OCI-LY1 (cell line): ENCODE results near the gene TMED6.
A peak's percentile ranks its signal among the peaks of the same experiment; 100 is the strongest.

Source experiments
- H2AFZ ChIP-seq: fragments of 200-600 bp; sonication (generic), shearing (Covaris generic); 2 replicates; pipeline ENCODE4 v1.6.0; 2014; ENCODE audit warnings: antibody characterized with exemption, mild to moderate bottlenecking, low read length
- H3F3A ChIP-seq: fragments of 200-600 bp; sonication (generic), shearing (Covaris generic); 2 replicates; pipeline ENCODE4 v1.6.0; 2014; ENCODE audit warnings: mild to moderate bottlenecking, antibody characterized with exemption, low read length, moderate library complexity; ENCODE audit not compliant: insufficient read depth
- H3K27ac ChIP-seq: fragments of 200-600 bp; sonication (generic); 2 replicates; pipeline ENCODE4 v1.5.1; 2014; ENCODE audit warnings: low read length, mixed run types, mild to moderate bottlenecking, low read depth; ENCODE audit not compliant: poor library complexity, severe bottlenecking
- H3K27me3 ChIP-seq: fragments of 200-600 bp; sonication (generic); 2 replicates; pipeline ENCODE4 v1.6.0; 2014; ENCODE audit warnings: antibody characterized with exemption, mild to moderate bottlenecking, low read length, moderate library complexity; ENCODE audit not compliant: insufficient read depth
- H3K36me3 ChIP-seq: fragments of 200-600 bp; sonication (generic); 2 replicates; pipeline ENCODE4 v1.6.1; 2014; ENCODE audit warnings: mild to moderate bottlenecking, antibody characterized with exemption, low read length, moderate library complexity, mixed read lengths; ENCODE audit not compliant: insufficient read depth
- H3K4me1 ChIP-seq: fragments of 200-600 bp; sonication (generic); 2 replicates; pipeline ENCODE4 v1.5.1; 2014; ENCODE audit warnings: mild to moderate bottlenecking, low read length, moderate library complexity; ENCODE audit not compliant: insufficient read depth, severe bottlenecking
- H3K4me2 ChIP-seq: fragments of 200-600 bp; sonication (generic), shearing (Covaris generic); 2 replicates; pipeline ENCODE4 v1.6.1; 2014; ENCODE audit warnings: low read length
- H3K4me3 ChIP-seq: fragments of 200-600 bp; sonication (generic); 2 replicates; pipeline ENCODE4 v1.5.1; 2014; ENCODE audit warnings: low read length, low read depth, mild to moderate bottlenecking, mixed read lengths; ENCODE audit not compliant: poor library complexity, severe bottlenecking
- H3K79me2 ChIP-seq: fragments of 200-600 bp; shearing (Covaris generic); 2 replicates; pipeline ENCODE4 v1.6.1; 2016; ENCODE audit warnings: mixed run types, low read length, mixed read lengths; ENCODE audit not compliant: insufficient read depth
- H3K9ac ChIP-seq: fragments of 200-600 bp; sonication (generic), shearing (Covaris generic); 2 replicates; pipeline ENCODE4 v1.6.1; 2014; ENCODE audit warnings: mild to moderate bottlenecking, low read length, mixed read lengths
- H3K9me2 ChIP-seq: fragments of 200-600 bp; sonication (generic), shearing (Covaris generic); 2 replicates; pipeline ENCODE4 v1.6.1; 2014; ENCODE audit warnings: low read depth, mild to moderate bottlenecking, low read length, mixed read lengths
- H3K9me3 ChIP-seq: fragments of 200-600 bp; shearing (Covaris generic); 2 replicates; pipeline ENCODE4 v1.6.1; 2014; ENCODE audit warnings: low read length, mixed read lengths
- H4K20me1 ChIP-seq: fragments of 200-600 bp; sonication (generic), shearing (Covaris generic); 2 replicates; pipeline ENCODE4 v1.6.0; 2016; ENCODE audit warnings: mild to moderate bottlenecking, low read length; ENCODE audit not compliant: insufficient read depth
- CTCF ChIP-seq: fragments of 200-600 bp; sonication (generic), shearing (Covaris generic); IDR thresholded peaks from 2 replicates; pipeline ENCODE4 v1.5.1; 2017; ENCODE audit warnings: mild to moderate bottlenecking, antibody characterized with exemption, low read length, moderate library complexity, mixed read lengths
- EZH2 ChIP-seq: fragments of 200-600 bp; sonication (generic), shearing (Covaris generic); IDR thresholded peaks from 2 replicates; pipeline ENCODE4 v1.8.0; 2017; ENCODE audit warnings: borderline replicate concordance, mixed run types, mild to moderate bottlenecking, antibody characterized with exemption, low read length, moderate library complexity, mixed read lengths

TMED6 gene

GRCh38 chr16:69314534-69314933 lies 37.1 kb downstream of the TMED6 start:
- Histone ChIP-seq H3K27me3 (no peaks in the 10 kb centered on the region), H3K36me3 (peaks cover 55% of the 10 kb centered on the region), H3K9me2 (no peaks in the 10 kb centered on the region), H3K4me1 (peaks cover 10% of the 10 kb centered on the region), H3K9ac (no peak overlapping the region), H4K20me1 (no peaks in the 10 kb centered on the region), H3K27ac (no peak overlapping the region), H3K4me3 (no peak overlapping the region), H2AFZ (no peak overlapping the region), H3K79me2 (peaks cover 8% of the 10 kb centered on the region), H3F3A (no peaks in the 10 kb centered on the region), H3K9me3 (no peaks in the 10 kb centered on the region), H3K4me2 (no peak overlapping the region)
- TF ChIP-seq EZH2, result no peak
- no peak for TF ChIP-seq CTCF

- Histone ChIP-seq H3K4me2 (no peak overlapping the region), H3K9ac (no peak overlapping the region), H3K27ac (no peak overlapping the region), H3K27me3 (no peaks in the 10 kb centered on the region), H3K9me3 (no peaks in the 10 kb centered on the region), H3K36me3 (peaks cover 45% of the 10 kb centered on the region), H3K4me1 (peaks cover 10% of the 10 kb centered on the region), H3K4me3 (no peak overlapping the region), H3F3A (no peaks in the 10 kb centered on the region; the same call in 1 of the 2 replicates), H3K9me2 (no peaks in the 10 kb centered on the region), H2AFZ (no peak overlapping the region), H3K79me2 (peaks cover 8% of the 10 kb centered on the region), H4K20me1 (no peaks in the 10 kb centered on the region)
- TF ChIP-seq EZH2 (no peak), CTCF (no peak)
These were observed 38.1 kb downstream of the TMED6 start for GRCh38 chr16:69313469-69313868.

- Histone ChIP-seq H3K27ac (no peak overlapping the region), H3K4me2 (peak overlapping the region; percentile 78), H3K36me3 (peaks cover 33% of the 10 kb centered on the region), H3K4me3 (peak overlapping the region; percentile 71), H3K9me2 (no peaks in the 10 kb centered on the region), H3K79me2 (peaks cover 8% of the 10 kb centered on the region), H4K20me1 (no peaks in the 10 kb centered on the region), H3F3A (no peaks in the 10 kb centered on the region; the same call in 1 of the 2 replicates), H3K27me3 (no peaks in the 10 kb centered on the region), H3K9ac (peak overlapping the region; percentile 73), H3K9me3 (no peaks in the 10 kb centered on the region), H2AFZ (no peak overlapping the region), H3K4me1 (peaks cover 10% of the 10 kb centered on the region)
- TF ChIP-seq EZH2, result no peak
- peak; percentile 45 for TF ChIP-seq CTCF
These were observed 39.8 kb downstream of the TMED6 start for GRCh38 chr16:69311533-69312387.
